Right cardiac atrium (tissue), 5 donors: Measurements from ENCODE around the gene FJX1. TPM values are rescaled to one million over a fixed set of nuclear protein-coding genes. Genes with fewer than 3 reads are reported as not detected.

Experiments
- ATAC-seq, 2 donors: fragments of 200-7000 bp; cut with Tn5 transposase; one replicate each; pipeline versions ENCODE4 v1.8.0 to v1.9.1; 2020; ENCODE audit warnings: moderate library complexity in 2 of 2, mild to moderate bottlenecking in 1 of 2
- DNase-seq, 3 donors: peaks; one replicate each; pipeline ENCODE4 v3.0.0-alpha.2; 2020
- H3K27ac ChIP-seq: one replicate; pipeline ENCODE4 v1.5.1; 2013; ENCODE audit warnings: mild to moderate bottlenecking, low read length, control low read depth, moderate library complexity
- H3K27me3 ChIP-seq: one replicate; pipeline ENCODE4 v1.6.1; 2013; ENCODE audit not compliant: control insufficient read depth, insufficient read depth
- H3K4me1 ChIP-seq: one replicate; pipeline ENCODE4 v1.6.1; 2013; ENCODE audit warnings: low read length; ENCODE audit not compliant: control insufficient read depth, insufficient read depth
- H3K4me3 ChIP-seq: one replicate; pipeline ENCODE4 v1.5.1; 2013; ENCODE audit warnings: low read length, control low read depth
- H3K9me3 ChIP-seq: one replicate; pipeline ENCODE4 v1.6.1; 2013; ENCODE audit warnings: low read length; ENCODE audit not compliant: control insufficient read depth
- WGBS: extraction: QIAGEN DNeasy Blood & Tissue Kit; methylation state at CpG from one replicate; pipeline ENCODE4 v1.1.7; 2013; 5-methylcytosine and 5-hydroxymethylcytosine counted together
- intact Hi-C, 4 donors: fragments of 100-400 bp; cut with DNase I; formaldehyde crosslinking; loops; one replicate each; pipeline versions ENCODE4 v1.11.0 to v1.14.0; 2022 to 2023
- polyA plus RNA-seq: library from polyadenylated mRNA; stranded (reverse); fragments of 200-250 nt; gene quantifications from one replicate; pipeline ENCODE4 v1.2.3, GENCODE V29; 2013
- total RNA-seq, 4 donors: library from RNA; stranded (reverse); fragmentation: NEBNext Ultra II Directional; extraction: Animal tissue kit (Norgen Biotek cat#: 25700); gene quantifications; one replicate each; pipeline ENCODE4 v1.2.1, GENCODE V29; 2021
- donor health status: healthy with polysubstance abuse.
- donor health status: DM: no; HTN: yes; CAD: no.
- donor health status: DM: no; HTN: no; CAD: no.
- donor health status: DM: no; HTN: yes; CAD: no; lungs with severe emphysema.
- donor health status: DM: yes; HTN: yes; CAD: no.

The FJX1 gene
- total and polyA plus RNA-seq, 5 donors = 0.91 to 5.9 (median 1.3) TPM

GRCh38 chr11:35619855-35620640 lies 1.8 kb downstream of the FJX1 start:
- H3K27me3 ChIP-seq = no peaks in the 10 kb centered on the region
- no peak overlapping the region for H3K27ac ChIP-seq
- H3K4me3 ChIP-seq = peak overlapping the region; percentile 79
- intact Hi-C loops = loop anchor here in 3 of 4 donors (5.0 to 10.0 kb wide), 5 partner anchors 42 to 645 kb away; partner anchors contain the start of gene TRIM44 (in 1 of the 3)
- WGBS = 5% methylated on average over 33 of the region's 33 CpGs
- H3K9me3 ChIP-seq = no peaks in the 10 kb centered on the region
- DNase-seq = peak in 2 of 3 donors; percentile 41 to 59
- peak in 1 of 2 donors; percentile 27 for ATAC-seq
- peaks cover 2% of the 10 kb centered on the region for H3K4me1 ChIP-seq

DNA sequence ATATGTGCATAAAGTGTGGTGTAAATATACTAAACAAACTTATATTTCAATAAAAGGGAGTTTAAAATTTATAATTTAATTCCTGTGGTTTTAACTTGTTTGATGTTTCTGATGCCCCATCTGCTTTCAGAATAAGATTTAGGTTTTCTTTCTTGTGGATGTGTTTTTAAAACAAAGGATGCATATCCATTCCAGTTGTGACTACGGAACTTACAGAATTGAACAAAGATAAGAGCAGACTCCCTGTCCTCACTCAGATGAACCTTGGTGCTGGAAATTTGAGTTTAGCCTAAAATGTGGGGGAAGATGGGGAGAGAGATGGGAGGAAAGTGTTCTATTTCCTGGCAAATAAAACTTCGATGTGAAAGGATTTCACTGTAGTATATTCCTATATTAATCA lies 2.5 kb downstream of the FJX1 start:
- Histone ChIP-seq H3K27ac (no peak overlapping the region), H3K9me3 (no peaks in the 10 kb centered on the region), H3K27me3 (no peaks in the 10 kb centered on the region), H3K4me3 (no peak overlapping the region), H3K4me1 (peaks cover 2% of the 10 kb centered on the region)
- intact Hi-C loops = no loop called here
- 73% methylated on average over 2 of the region's 2 CpGs for WGBS
- ATAC-seq = no peak
- DNase-seq = no peak

- ATAC-seq = no peak
- H3K4me1 ChIP-seq = peaks cover 2% of the 10 kb centered on the region
- H3K27ac ChIP-seq = no peak overlapping the region
- no peak overlapping the region for H3K4me3 ChIP-seq
- WGBS = 68% methylated on average over 2 of the region's 2 CpGs
- no peaks in the 10 kb centered on the region for H3K9me3 ChIP-seq
- intact Hi-C loops = no loop called here
- H3K27me3 ChIP-seq = no peaks in the 10 kb centered on the region
- DNase-seq = no peak
These were observed 3.4 kb downstream of the FJX1 start for GRCh38 chr11:35621620-35622019.

DNA sequence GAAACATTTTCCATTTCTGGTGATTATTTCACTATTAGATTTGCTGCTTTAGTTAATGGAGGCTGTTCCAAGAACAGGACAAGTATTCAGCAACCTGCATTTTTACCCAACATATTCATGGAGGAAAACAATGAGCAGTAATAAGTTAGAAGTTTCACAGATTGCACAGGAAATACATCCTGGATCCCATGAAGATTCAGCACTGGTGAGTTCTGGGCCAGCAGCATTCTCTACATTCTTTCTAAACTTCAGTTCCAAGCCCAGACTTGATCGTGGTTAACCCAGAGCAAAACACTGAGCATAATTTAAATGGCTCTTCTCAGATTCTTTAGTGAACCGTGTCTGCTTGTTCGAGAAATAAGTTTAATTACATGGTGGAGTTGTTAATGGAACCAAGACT lies 3.8 kb downstream of the FJX1 start:
- DNase-seq = no peak
- intact Hi-C loops = no loop called here
- Histone ChIP-seq H3K4me3 (no peak overlapping the region), H3K9me3 (no peaks in the 10 kb centered on the region), H3K4me1 (peaks cover 2% of the 10 kb centered on the region), H3K27ac (no peak overlapping the region), H3K27me3 (no peaks in the 10 kb centered on the region)
- ATAC-seq = no peak
- WGBS = 36% methylated on average over 3 of the region's 3 CpGs

GRCh38 chr11:35623621-35624168 lies 5.4 kb downstream of the FJX1 start:
- Histone ChIP-seq H3K27me3 (no peaks in the 10 kb centered on the region), H3K27ac (no peak overlapping the region), H3K4me3 (no peak overlapping the region), H3K9me3 (no peaks in the 10 kb centered on the region), H3K4me1 (no peaks in the 10 kb centered on the region)
- intact Hi-C loops = no loop called here
- ATAC-seq (peak in 1 of 2 donors; percentile 56), DNase-seq (peak in 1 of 3 donors; percentile 15)
- 63% methylated on average over 8 of the region's 8 CpGs for whole genome bisulfite sequencing

GRCh38 chr11:35624316-35624715 lies 6.1 kb downstream of the FJX1 start:
- DNase-seq = no peak
- intact Hi-C loops = no loop called here
- no peak overlapping the region for H3K27ac ChIP-seq
- no peaks in the 10 kb centered on the region for H3K27me3 ChIP-seq
- WGBS = 78% methylated on average over 2 of the region's 2 CpGs
- no peak for ATAC-seq
- no peak overlapping the region for H3K4me3 ChIP-seq
- no peaks in the 10 kb centered on the region for H3K9me3 ChIP-seq
- no peaks in the 10 kb centered on the region for H3K4me1 ChIP-seq

DNA sequence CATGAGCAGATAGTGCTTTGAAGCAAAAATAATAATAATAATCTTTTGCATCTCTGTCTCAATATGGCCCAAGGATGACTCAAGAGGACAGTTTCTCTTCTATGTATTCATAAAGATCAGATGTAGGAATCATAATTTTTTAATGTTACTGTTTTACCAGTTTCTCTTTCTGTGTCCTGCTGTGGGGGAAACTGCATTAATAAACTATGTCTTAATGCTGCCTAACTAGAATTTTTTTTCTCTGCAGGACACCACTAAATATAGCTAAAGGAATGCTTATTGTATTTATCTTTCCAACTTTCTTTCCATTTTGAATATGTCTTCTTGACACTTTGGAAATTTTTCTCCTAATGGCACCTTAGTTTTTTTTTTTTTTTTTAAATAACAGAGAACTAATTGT lies 6.5 kb downstream of the FJX1 start:
- ATAC-seq (no peak), DNase-seq (no peak)
- Histone ChIP-seq H3K4me1 (no peaks in the 10 kb centered on the region), H3K9me3 (no peaks in the 10 kb centered on the region), H3K4me3 (no peak overlapping the region), H3K27me3 (no peaks in the 10 kb centered on the region), H3K27ac (no peak overlapping the region)
- intact Hi-C loops = no loop called here

DNA sequence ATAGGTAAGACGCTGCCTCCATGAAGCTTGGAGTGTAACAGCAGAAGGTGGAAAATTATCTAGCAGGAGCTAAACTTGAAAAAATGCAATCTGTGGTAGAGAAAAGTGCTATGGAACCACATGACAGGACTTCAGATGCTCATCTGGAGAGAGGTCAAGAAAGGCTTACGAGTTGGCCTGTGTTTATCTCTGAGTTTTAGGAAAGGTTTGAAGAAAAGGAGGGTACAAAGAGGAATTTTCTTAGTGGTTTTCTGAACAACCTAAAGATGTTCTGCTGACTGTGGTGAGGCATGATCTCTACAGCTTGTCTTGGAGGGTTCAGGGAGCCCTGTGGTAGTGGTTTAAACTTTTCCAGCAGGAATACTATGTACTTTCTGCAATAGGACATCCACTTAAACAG lies 8.2 kb downstream of the FJX1 start:
- H3K9me3 ChIP-seq = no peaks in the 10 kb centered on the region
- 96% methylated on average over 2 of the region's 2 CpGs for WGBS
- ATAC-seq = no peak
- no peak overlapping the region for H3K27ac ChIP-seq
- no peak for DNase-seq
- no peak overlapping the region for H3K4me3 ChIP-seq
- intact Hi-C loops = no loop called here
- no peaks in the 10 kb centered on the region for H3K4me1 ChIP-seq
- H3K27me3 ChIP-seq = peaks cover 6% of the 10 kb centered on the region

DNA sequence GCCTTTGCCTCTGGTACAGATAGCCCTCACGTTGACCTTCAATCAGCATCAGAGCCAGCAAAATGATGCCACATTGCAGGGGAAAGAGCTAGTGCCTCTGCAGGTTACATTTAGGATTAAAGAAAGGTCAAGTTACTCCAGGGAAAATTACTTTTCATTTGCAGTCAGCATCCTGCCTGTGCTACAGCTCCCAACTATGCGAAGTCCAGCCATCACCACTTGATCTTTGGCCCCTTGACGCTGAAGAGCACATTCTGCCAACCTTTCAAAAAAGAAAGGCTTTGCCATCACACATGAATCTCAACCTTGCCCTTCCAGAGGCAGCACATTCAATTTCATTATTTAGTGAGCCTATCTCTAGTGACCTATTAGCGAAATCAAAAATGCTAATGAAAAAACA lies 11.3 kb downstream of the FJX1 start:
- DNase-seq (no peak), ATAC-seq (no peak)
- no peaks in the 10 kb centered on the region for H3K4me1 ChIP-seq
- intact Hi-C loops = no loop called here
- H3K4me3 ChIP-seq = no peak overlapping the region
- no peak overlapping the region for H3K27ac ChIP-seq
- no peaks in the 10 kb centered on the region for H3K9me3 ChIP-seq
- H3K27me3 ChIP-seq = peaks cover 10% of the 10 kb centered on the region
- 80% methylated on average over 4 of the region's 4 CpGs for WGBS

- Histone ChIP-seq H3K4me1 (no peaks in the 10 kb centered on the region), H3K4me3 (no peak overlapping the region), H3K27ac (no peak overlapping the region), H3K27me3 (peaks cover 10% of the 10 kb centered on the region), H3K9me3 (no peaks in the 10 kb centered on the region)
- ATAC-seq (no peak), DNase-seq (no peak)
- intact Hi-C loops = no loop called here
- 67% methylated on average over 6 of the region's 6 CpGs for WGBS
These were observed 11.7 kb downstream of the FJX1 start for GRCh38 chr11:35629914-35630313.

GRCh38 chr11:35631891-35632290 lies 13.6 kb downstream of the FJX1 start:
- no peaks in the 10 kb centered on the region for H3K9me3 ChIP-seq
- H3K4me3 ChIP-seq = no peak overlapping the region
- no peak for ATAC-seq
- peaks cover 10% of the 10 kb centered on the region for H3K27me3 ChIP-seq
- no peak overlapping the region for H3K27ac ChIP-seq
- no peak for DNase-seq
- WGBS = 76% methylated on average over 3 of the region's 3 CpGs
- intact Hi-C loops = no loop called here
- H3K4me1 ChIP-seq = no peaks in the 10 kb centered on the region
